ENCODE results near the gene ETS1.

- TF ChIP-seq NFRKB (IDR thresholded peaks at IDR 0.05) = no peak
- TF ChIP-seq SP1 (IDR thresholded peaks at IDR 0.05) = no peak
- no peak for TF ChIP-seq TARDBP (IDR thresholded peaks at IDR 0.05)
- TF ChIP-seq FOXM1 (IDR thresholded peaks at IDR 0.05; ENCODE audit: borderline replicate concordance) = no peak
- no peak for TF ChIP-seq SUZ12 (IDR thresholded peaks at IDR 0.05)
- no peak for TF ChIP-seq ELF4 (IDR thresholded peaks at IDR 0.05)
- TF ChIP-seq L3MBTL2 (conservative IDR thresholded peaks at IDR 0.05) = no peak
- TF ChIP-seq, protein P1, sequence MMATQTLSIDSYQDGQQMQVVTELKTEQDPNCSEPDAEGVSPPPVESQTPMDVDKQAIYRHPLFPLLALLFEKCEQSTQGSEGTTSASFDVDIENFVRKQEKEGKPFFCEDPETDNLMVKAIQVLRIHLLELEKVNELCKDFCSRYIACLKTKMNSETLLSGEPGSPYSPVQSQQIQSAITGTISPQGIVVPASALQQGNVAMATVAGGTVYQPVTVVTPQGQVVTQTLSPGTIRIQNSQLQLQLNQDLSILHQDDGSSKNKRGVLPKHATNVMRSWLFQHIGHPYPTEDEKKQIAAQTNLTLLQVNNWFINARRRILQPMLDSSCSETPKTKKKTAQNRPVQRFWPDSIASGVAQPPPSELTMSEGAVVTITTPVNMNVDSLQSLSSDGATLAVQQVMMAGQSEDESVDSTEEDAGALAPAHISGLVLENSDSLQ (IDR thresholded peaks at IDR 0.05) = no peak
- TF ChIP-seq LEF1 (IDR thresholded peaks at IDR 0.05; ENCODE audit: borderline replicate concordance) = no peak
- no peak for TF ChIP-seq FOXK2 (IDR thresholded peaks at IDR 0.05)
- no peak for TF ChIP-seq ARNT (IDR thresholded peaks at IDR 0.05)
- no peak for TF ChIP-seq HDGF (IDR thresholded peaks at IDR 0.05; ENCODE audit: borderline replicate concordance)
- no peak for TF ChIP-seq ZNF384 (IDR thresholded peaks at IDR 0.05)
Measured at GRCh38 chr11:128456566-128457268, 130.6 kb downstream of the ETS1 start.

Data from HEK293T (cell line).